ENCODE measurements around the gene CLCN4.

- TF ChIP-seq CTCF (IDR thresholded peaks at IDR 0.05) (no peak), POLR2A (IDR thresholded peaks at IDR 0.05) (no peak)
Observed at GRCh38 chrX:10146346-10146745, 10.4 kb upstream of the CLCN4 start.

Measured in lower leg skin (tissue), 3 donors.